NCI-H2171 treated with DMSO at 0.1 percent for 48 hours (cell line): Measurements from ENCODE around the gene DAB1.

ENCODE experiments used
- DNase-seq: peaks from one replicate; lab custom pipeline; 2025; lab: John Stamatoyannopoulos, UW

The DAB1 gene

DNA sequence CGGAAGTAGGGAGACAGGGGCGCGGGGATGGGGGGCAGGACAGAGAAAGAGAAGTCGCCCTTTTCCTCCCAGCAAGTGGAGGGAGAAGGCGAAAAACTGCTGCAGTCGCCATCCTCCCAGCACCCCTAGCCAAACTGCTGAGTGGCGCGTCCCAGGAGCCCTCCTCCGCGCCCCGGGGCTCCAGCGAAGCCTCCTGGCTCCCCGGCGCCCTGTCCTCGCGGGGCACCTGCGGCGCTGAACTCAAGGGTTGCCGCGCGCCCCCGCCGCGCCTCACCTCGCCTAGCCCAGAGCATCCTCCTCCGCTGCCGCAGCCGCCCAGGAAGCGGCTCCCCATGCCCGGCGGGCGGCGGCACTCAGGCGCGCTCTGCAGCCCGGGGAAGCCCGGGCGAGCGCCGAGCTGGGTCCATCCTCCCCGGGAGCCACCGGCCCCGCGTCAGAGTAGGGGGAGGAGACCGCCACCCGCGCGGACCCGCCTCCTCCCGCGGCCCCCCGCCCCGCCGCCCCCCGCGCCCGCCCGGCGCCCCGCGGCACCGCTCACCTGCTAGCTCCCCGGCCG, at the start of gene DAB1:
DAB1 (minus strand) TSS at position 405 of the 556 bp plus-strand sequence. CDS start 133,030 bp downstream, outside the sequence.
- DNase-seq, result peak; percentile 38

DNA sequence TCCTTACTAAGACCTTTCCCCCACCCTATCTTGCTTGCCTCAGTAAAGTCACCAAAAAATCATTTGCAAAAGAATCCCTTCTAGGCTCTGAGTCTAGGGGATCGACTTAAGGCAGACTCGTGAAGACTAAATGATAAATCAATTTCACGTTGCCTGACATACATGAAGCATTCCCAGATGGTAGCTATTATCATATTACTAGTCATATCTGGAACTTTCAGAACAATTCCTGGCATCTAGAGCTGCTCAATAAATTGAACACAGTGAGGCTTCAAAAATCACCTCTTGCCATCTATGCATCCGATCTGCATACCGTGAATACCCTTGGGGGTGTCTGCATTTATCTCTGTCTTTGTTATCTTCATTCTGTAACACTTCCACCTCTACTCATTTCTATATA, 49.6 kb upstream of the DAB1 start:
- DNase-seq, result no peak

DNA sequence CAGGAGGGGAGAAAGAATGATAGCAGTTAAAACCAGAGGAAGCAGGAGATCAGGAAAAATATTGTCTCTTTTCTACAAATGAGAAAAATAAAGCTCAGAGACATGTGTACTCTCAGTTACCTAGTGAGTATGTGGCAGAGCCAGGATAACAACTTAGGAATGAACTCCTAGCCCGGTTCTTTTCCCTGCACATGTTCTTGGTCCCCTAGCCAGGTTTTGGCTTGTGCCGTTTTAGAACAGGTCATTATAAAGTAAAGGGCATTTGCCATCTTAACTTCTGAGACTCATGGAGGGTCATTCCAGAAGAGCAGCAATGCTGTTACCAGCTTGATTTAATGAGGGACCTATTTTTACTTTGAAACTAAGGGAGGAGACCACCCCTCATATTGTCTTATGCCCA, 48.1 kb upstream of the DAB1 start:
- no peak for DNase-seq

DNA sequence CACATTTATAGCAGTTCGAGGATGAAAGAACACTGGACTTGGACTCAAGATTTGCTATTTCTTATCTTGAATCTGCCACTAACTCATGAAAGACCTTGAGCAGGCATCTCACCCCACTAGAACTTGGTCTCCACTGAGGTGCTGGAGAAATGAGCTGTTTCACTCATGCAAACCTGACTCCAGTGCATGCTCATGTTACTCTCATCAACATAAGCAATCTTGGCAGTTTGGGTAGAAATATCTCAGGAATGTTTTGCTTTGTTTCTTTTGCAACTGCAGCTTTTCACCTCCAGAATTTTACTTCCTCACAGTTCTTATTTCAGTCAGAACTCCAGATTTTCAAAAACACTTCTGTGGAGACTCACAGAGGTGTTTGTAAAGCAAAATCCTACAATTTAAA, 46.2 kb upstream of the DAB1 start:
- DNase-seq, result no peak

DNA sequence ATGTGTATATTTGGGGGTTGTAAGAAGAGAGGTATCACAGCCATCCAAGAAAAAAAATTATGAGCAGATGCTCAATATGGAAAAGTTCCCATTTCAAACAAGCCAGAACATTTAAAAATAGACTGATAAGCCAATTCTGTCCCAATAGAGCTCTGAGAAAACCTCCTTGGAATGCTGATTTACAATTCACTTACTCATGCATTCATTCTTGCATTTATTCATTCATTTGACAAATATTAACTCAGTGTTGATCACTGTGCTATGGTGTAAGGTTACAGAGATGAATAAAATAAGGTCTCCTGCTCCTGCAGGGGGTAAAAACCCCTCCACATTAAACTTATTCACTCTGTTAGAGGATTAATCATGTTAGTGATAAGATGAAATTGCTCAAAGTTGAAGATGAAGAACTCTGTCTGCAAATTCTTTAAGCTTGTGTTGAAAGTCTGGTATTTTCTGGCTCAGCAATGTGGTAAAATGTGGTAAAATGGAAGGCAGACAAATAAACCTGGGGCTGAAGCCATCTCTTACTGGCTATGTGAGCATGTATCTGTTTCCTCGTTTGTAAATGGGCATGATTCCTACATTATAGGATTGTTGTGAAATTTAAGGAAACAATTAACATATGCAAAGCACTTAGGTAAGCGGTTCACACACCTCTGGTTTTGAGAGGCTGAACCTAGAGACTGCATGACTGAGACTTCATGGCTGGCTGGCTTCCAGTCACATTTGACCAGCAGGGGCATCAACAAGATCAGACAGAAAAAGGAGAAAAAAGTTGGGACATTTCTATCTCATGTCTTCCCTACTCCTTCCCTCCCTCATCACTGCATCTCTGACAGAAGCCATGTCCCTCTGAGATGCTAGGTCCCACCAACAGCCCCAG, 45.0 kb upstream of the DAB1 start:
- DNase-seq, result peak; percentile 13

DNA sequence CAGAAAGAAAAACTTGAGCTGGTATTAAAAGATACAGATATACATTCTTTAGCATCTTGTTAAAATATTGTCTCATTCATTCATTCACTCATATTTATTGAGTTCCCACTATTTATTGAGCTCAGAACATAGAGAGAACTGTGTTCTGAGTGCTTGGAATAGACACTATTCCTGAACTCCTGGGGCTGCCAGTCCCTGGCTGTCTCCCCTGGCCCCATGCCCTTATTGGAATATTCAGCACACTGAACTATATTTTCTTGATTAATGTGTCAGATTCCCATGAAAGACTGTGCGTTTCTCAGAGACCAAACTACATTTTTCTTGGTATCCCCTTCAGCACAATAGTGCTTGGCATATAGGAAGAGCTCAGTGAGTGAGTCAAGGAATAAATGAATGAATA, 44.0 kb upstream of the DAB1 start:
- no peak for DNase-seq

DNA sequence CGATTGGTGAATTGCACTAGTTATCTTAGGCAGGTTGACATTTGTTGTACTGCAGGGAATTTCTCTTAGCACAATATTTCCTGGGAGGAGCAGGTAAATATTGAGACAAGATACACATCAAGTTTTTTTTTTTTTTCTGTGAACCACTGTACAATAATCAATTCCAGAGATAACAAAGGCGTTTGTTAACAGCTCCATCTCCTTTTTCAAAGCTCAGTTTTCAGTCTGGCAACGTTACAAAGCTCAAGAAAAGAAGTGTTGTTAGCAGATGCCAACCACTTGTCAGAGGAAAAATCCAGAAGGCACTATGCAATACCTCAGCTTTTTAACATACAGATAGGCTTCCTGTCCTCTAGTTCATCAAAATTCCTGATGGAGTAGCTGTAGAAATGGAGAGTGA, 40.9 kb upstream of the DAB1 start:
- DNase-seq, result peak; percentile 59

DNA sequence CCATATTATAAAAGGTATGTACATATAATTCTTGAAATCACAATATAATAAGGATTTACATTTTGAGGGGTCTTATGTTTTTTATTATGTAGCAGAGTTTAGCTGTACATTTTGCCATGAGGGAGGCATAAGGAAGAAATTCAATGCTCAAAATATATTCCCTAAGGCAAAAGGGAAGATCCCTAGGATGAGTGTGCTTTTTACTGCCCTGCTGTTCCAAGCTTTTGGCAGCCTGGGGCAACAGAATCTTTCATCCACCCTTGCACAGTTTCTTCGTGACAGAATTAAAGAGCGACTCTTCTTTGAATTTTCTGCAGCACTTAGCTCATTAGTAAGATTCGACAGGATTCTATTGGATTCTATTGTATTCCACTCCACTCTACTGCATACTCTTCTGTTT, 39.5 kb upstream of the DAB1 start:
- no peak for DNase-seq

DNA sequence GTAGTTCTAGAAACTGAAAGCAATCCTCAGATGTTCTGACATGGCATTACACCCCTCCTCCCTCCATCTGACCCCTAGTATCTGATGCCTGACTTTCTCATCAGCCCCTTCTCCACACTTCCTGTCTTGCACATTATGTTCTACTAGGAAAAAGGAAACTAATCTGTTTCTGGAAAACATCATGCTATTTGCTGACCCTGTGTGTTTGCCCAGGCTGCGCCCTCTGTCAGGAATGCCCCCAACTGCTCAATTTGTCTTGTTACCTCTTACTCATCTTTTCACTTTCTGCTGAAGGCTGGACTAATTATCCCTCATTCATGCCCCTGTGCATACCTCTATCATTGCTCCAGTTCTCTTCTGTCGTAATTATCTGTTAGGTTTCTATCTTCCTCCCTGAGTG, 37.5 kb upstream of the DAB1 start:
- DNase-seq, result no peak

DNA sequence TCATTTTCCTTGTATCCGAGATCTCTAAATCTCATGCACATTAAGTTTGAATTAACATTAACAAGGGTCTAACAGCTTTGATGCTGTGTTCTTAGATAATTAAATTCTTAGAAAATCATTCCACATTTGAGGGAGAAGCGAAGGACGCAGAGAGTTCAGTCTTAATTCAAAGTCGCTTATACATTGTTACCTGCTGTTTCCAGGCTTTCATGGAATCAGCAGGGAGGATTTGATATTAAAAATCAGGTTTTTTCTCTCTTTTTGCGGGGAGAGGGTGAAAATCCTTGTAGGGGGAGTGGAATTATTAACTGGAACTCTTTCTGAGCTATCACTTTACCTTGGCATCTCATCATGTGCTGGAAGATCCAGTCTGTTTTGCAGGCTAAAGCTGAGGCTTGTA, 27.7 kb upstream of the DAB1 start:
- no peak for DNase-seq

DNA sequence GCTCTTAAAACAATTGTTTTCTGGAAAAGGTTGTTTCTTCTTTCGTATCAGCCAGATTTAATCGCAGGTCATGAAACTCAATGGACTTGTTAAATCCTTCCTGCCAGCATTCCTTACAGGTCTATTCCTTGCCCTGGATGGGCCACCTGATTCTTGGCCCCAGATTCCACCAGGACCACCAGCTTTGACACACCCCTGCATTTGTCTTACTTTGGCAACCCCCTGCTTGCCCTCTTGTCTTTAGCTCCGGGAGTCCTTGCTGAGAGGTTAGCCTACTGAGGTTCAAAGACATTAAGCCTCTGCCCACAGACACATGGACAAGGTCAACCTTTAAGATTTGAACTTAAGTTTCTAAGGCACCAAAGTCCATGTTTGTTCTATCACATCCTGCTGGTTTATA, 27.1 kb upstream of the DAB1 start:
- DNase-seq, result no peak

DNA sequence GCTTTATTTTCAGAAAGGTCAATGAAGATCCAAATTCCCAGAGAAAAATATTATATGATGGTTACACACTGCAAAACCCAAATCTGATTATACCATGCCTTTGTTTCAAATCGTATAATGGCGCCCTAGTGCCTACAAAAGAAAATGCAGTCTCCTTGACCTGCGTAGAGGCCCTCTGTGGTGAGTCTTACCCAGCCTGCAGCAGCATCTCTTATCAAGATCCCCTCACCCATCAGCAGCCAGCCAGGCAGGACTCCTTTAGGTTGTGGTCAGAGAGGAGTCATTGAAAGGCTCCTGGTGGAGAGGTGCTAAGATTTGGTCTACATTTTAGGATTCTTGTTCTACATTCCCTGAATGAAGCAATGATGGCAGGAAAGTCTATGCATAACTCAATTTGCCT, 23.7 kb upstream of the DAB1 start:
- DNase-seq, result no peak

DNA sequence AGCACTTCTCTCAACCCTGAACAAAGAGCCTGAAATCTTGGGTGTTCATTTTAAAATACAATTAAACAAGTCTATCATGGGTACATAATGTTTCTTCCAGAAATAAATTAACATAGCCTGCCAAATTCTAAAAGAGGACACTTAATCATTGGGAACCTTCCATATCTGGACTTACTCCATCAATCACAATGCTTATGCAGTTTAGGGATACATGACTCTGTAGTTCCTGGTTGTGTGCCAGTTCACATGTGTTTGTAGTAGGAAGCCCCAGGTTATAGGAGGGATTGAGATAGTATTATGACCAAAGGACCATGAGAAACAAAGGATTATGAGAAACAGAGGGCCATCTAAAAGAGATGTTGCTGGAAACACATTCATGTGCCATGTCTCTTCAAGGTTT, 19.1 kb upstream of the DAB1 start:
- DNase-seq, result no peak

DNA sequence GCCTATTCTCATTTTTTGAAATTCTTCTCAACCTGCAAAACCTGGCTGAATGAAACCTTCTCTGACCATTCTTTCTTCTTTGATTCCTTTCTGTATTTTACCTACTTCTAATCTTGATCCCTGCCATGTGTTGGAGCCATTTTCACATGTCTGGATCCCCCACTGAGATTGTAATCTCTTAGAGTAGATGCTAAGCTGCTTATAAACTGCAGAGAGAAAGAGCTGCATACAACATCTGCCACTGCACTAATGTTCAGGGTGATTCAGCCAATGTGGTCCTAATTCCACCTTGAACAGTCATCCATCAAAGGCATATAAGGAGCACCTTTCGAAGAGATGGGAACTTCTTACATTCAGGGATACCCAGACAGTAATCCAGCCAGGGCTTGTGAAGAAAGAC, 16.2 kb upstream of the DAB1 start:
- no peak for DNase-seq

DNA sequence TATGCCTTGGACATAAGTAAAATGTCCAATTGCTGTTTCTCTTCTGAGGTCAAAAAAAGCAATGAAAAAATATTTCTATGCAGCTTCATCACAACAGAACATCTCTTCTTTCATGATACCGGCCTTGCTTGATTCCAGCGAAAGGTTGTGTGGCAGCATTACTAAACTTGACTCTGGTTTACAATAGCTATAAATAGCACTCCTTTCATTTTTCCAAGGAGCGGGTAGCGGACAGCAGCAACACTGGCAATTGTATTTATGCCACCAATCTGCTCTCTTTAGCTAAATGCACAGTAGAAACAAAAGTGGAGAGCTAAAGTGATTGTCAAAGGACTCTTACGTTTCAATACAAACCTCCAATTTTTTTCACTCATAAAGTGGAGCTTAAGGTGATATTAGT, 7.5 kb upstream of the DAB1 start:
- no peak for DNase-seq

DNA sequence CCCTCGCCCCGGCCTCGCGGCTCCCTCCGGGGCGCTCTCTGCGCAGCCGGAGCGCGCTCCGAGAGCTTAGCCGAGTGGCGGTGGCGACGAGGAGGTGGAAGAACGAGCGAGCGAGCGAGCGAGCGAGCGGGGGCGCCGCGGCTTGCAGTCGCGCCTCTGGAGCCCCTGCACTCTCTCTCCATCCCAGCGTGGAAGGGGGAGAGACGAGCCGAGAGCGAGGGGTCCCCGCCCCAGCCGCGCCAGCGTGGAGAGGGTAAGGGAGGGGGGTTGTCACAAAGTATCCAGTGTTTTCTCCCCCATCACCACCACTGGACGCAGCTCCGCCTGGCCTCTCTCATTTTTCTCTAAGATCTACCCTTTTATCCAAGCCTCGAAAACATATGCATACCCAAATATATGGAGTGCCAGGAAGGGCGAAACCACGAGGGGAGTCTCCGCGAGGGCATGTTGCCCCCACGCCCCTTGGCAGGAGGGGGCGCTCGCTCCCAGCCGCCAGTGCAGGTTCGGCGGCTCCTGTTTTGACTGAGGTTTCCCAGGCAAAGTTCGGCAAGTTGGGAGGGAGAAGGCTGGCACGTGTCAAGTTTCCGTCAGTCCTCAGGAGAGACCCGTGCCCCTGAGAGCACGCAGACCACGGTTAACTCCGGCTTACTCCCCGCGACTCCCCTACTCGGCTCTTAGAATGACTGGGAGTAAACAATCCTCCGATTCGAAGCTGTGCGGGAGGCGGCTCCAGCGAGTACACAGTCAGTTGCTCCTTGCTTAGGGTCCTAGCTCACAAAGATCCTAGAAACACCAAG, 569 bp upstream of the DAB1 start:
- DNase-seq, result peak; percentile 73

DNA sequence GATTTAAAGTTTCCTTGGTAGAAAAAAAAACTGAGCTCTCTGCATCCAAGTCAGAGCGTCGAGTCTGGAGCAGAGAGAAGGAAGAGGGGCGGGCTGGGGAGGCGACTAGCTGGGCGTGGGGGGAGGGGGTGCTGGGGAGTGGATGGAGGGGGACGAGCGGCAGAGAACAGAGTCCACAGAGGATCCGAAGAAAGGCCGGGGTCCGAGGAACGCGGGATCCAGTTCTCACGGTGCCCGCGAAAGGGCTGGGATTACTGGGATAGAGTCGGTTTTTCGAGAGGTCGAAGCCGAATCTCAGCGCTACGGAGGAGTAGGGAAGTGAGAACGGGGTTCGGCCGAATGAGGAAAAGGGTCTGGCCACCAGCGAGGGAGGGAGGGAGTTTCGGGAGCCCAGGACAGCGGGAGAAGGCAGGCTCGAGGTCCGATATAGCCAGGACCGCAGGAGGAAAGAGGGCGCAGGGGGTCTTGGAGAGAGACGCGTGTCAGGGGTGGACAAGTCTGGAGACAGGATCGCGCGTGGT, 665 bp downstream of the DAB1 start:
- peak; percentile 36 for DNase-seq

DNA sequence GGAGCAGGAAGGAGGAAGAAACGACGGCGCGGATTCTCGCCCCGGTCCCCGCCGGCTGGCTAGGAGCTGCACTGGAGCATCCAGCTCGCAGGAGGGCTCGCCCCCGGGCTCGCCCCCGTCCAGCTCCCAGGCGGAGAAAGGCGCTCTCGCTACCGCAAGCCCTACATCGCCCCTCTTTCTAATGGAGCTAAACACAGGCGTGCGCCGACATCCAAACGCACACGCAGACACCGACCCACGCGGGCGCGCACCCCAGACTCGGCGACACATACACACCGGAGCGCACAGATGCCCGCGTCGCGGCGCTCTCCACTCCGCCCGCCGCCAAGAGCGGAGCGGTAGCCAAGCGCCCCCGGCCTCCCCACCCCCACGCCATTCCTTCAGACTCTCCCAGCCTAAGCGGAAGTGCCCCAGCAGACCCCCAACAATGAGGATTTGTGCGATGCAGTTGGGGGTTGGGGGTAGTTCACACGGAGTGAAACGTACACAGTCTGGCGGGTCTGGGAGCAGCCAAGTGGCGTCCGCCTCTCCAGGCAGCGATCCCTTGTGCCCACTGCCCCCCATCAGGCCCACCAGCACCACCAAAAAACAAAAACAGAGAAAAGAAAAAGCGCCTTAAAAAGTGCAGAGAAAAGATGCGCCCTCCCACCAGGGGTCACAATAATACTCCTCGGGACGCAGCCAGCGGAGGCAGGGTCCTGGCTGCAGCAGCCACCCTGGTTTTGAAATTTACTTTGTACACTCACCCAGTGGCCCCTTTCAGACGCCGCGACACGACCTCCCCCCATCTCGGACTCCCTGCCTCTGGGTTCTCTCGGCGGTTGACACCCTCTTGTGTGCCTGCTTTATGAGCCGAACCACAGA, 1.4 kb downstream of the DAB1 start:
- peak; percentile 34 for DNase-seq

DNA sequence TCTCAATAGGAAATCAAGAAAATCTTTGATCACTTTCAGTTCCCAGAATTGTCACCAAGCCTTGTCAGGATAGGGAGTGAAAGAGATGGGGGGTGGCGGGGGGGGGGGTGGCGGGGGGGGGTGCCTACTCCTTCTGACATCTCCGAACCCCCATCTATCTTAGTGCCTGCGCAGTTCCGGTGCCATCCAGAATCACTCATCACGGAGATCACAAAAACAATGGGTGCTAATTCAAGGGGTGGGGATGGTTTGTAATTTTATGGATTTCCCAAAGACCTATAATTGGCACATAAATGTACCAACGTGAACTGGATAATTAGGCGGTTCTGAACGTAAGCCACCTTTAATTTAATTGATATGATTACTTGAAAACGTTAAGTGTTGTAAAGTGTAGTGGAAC, 2.1 kb downstream of the DAB1 start:
- no peak for DNase-seq

DNA sequence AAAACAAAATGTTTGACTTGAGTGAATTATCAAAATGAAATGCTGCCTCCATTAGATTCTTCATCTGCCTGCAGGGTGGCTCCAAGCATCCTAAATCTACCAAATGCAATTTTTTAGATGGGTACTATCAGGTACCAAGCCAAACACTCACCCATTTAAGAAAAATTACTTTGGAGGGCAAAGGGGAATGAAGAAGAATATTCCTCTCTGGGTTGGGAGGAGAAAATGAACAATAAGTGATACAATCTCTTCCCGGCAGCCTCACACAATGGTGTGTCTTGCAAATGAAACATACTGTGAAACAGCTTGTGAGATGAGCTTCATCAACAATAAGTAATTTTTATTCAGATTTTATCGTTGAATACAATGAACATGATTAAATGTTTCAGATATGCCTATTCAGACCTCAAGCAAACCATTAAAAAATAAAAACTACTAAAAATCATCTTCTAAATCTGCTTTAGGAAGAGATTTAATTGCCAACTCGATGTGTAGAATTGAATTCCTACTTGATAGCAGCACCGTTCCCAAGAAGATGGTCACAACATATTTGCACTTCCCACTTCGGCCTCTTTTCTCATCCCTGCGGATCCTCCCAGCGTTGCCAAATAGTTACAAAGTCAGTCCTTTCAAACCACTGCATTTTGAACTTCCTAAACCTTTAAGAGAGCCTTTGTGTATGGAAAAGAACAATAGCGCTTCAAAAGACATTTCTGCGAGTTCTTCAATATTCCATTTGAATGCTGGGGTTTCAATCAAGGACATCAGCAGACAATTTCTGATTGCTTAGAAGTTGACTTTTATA, 2.7 kb downstream of the DAB1 start:
- no peak for DNase-seq

DNA sequence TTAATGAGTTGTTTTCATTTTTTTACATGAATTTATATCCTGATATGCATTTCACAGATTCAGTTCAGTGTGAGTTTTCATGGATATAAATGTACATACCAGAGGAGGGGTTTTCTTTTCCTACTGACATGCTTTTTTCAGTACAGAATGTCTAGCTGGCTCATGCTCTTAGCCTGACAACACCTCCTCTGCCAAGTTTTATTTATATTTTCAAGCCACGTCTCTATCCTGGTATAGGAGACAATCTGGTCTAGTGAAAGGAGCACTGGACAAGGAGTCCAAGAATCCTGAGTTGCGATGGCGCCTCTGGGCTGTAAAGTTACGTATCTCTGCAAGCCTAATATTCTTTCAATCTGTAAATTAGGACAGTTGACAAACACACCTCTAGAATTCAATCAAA, 4.9 kb downstream of the DAB1 start:
- DNase-seq, result no peak
